GM18526 (cell line): ENCODE data around the gene ANKAR.

Experiments
- POLR2A ChIP-seq: IDR thresholded peaks from 3 replicates; pipeline ENCODE4 v1.6.1; 2011; ENCODE audit not compliant: insufficient read length; ENCODE audit errors: extremely low read depth

Gene ANKAR

DNA sequence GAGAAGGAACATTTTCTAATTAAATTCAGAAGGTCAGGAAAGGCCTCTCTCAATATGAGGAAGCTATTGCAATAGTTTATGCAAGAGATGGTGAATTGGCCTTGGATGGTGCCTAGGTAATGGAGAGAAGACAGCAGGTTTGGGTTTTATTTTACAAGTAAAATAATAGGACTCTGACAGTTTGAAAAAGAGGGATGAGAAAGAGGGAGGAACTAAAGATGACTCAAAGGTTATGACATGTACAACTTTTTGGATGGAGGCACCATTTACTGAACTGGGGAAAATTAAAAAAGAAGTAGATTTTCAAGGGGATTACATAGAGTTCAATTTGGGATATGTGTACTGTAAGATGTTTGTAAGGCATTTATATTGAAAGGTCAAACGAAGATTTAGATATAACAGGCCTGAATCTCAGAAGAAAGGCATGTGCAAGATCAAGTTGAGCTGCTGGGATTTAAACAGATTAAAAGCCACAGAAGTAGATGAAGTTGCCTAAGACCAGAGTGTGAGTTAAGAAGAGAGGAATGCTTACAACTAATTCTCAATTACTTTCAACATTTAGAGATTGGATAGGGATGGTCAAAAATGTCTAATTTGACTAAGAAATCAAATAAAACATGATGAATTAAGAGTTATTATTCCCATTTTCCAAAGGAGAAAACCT, 25.5 kb upstream of the ANKAR start:
- TF ChIP-seq POLR2A = no peak

DNA sequence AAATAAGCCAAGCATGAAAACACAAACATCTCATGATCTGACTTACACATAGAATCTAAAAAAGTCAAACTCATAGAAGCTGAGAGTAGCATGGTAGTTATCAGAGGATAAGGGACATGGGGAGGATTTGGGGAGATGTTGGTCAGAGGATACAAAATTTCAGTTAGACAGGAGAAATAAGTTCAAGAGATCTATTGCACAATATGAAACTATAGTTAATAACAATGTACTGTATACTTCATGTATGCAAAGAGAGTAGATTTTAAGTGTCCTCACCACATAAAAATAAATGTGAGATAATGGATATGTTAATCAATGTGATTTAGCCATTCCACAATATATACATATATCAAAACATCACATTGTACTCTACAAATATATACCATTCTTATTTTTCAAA, 23.2 kb upstream of the ANKAR start:
- TF ChIP-seq POLR2A = no peak

DNA sequence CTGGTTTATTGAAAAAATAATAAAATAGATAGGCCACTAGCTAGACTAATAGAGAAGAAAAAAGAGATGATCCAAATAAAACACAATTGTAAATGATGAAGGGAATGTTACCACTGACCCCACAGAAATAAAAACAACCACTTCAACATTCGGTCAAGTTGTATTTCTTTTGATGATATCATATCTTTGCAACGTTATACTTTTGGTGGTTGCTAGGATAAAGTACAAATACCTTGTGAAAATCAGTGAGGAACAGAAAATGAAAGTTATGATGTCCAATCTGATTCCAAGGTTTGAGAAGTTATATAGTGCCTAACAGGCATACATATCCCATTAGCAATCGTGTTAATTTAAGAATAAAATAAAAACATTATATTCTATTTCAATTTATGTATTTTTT, 19.8 kb upstream of the ANKAR start:
- TF ChIP-seq POLR2A = no peak

DNA sequence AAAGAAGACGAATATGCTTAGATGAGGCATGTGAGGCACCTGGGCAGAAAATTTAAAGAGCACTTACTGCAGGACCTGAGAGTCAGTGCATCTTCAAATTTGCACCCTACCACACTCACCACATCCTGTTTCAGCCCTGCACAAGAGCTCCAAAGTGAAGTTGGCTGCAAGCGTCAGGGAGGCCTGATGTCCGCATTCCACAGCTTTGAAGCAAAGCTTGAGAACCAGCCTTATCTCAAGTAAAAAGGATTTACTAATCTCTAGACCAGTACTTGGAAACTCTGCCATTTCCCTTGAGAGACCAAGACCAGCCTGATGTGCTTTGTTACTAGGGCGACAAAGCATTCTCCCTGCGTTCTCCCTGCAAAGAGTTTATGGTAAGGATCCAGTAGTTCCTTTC, 16.6 kb upstream of the ANKAR start:
- TF ChIP-seq POLR2A = no peak

DNA sequence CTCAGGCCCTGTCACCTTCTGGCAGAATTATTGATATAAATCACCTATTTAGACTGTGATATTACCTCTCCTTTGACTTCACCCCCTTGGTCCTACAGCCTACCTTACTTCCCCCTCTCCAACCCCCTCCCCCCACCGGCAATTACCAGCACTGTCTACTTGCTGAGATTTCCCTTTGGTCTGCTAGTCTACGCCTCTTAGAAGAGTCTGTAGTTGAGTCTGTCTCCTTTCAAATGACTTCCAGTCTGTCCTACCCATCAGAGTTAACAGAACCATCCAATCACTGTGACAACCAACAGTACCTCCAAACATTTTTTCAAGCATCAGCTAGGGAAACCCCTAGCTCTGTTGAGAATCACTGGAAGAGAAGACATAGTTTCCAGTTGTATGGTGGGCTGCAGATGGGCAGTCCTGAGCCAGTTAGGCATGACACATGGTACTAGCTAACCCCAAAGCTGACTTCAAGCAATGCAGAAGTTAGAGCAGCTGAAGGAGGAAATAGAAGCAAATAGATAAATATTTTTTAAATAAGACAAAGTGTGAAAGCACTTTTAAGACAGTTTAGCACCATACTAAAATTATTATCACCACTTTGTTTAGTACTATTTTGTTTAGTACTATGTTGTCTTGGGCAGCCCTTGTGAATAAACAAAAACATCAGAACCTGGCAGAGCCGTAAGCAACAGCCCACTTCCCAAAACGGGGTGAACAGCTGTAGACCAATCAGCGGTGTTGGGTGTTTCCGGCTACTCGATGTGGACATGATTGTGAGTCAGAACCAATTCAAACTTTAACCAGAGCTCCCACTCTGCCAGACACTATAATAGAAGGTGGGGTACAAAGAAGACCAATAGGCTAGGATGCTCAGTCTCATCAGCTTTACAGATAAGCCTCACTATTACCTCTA, 15.9 kb upstream of the ANKAR start:
- TF ChIP-seq POLR2A = no peak

DNA sequence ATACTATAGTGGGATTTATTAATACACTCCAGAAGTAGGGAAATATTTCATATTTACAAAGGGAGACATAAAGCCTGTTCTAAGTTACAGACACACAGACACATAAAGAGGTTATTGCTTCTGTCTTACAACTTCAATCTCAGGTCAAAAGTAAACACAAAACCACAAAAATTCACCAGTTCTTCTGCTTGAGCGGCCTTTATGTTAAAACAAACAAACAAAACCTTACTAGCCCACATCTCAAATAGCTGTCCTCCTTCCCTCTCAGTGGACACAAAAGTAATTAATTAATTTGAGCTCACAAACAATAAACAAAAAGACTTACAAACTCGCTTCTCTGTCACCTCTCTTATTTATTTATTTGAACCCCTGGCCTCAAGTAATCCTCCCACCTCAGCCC, 14.7 kb upstream of the ANKAR start:
- TF ChIP-seq POLR2A = no peak

DNA sequence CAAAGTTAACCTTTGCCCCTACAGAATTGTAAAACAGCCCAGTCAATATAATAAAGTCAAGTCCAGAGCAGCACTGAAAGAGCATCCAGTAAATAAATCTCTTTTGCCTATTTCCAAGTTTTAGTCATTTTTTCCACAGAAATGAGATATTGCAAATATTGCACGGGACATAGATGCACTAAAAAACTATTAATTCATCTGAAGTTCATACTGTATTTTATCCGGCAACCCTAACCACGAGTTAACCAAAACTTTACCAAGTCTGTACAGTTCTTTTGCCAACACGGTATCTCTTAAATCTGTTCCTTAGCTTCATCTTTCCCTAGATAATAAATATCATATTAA, 13.7 kb upstream of the ANKAR start:
- TF ChIP-seq POLR2A = no peak

DNA sequence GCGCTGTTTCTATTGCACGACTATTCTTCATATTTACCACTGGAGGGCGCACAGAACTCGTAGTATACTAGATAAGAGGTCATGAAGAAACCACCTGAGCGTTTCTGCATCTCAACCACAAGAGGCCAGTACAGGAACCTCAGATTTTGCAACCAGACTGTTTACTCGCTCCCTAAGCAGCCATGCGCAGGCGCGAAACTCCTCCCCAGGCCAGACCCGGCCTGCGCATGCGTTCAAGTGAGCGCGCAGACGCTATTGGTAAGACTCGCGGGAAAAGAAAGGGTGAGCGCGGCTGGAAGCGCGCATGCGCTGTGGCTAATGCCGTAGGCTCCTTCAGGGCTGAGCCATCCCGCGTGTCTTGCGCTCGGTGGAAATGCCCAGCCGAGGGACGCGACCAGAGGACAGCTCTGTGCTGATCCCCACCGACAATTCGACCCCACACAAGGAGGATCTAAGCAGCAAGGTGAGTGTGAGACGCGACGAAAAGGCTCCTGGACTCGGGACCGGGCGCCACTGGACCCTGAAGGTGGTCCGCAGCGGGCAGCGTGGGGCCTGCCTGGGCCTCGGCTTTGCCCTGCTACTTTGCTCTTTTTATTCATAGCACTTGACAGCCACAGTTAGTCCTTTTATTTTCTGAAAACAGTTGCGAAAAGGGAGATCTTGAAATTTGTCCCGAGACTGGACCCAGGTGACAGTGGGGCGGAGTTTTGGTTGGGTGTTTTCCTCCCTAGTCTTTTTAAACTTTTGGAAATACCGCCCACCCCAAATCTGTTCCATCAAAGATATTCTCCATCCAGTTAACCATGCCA, 13.1 kb upstream of the ANKAR start, which contains the start of gene ASNSD1:
ASNSD1 (plus strand) TSS at position 312 of the 809 bp plus-strand sequence. CDS start 4,674 bp downstream, outside the sequence.
- TF ChIP-seq POLR2A = peak; percentile 97

DNA sequence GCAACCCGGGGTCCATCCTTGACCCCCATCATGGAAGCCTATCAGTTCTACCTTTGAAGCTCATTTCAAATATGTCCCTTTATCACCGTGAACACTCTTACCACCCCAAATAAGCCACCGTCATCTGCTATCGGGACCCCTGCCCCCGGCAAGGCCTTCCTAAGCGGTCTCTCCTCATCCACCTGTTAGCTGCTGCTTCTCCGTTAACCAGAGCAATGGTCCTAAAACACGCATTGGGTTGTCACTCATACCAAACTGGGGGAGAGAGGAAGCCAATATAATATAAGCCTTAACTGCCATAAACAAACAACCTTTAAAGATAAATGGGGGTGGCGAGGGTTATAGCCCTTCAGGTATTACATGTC, 12.5 kb upstream of the ANKAR start:
- no peak for TF ChIP-seq POLR2A

DNA sequence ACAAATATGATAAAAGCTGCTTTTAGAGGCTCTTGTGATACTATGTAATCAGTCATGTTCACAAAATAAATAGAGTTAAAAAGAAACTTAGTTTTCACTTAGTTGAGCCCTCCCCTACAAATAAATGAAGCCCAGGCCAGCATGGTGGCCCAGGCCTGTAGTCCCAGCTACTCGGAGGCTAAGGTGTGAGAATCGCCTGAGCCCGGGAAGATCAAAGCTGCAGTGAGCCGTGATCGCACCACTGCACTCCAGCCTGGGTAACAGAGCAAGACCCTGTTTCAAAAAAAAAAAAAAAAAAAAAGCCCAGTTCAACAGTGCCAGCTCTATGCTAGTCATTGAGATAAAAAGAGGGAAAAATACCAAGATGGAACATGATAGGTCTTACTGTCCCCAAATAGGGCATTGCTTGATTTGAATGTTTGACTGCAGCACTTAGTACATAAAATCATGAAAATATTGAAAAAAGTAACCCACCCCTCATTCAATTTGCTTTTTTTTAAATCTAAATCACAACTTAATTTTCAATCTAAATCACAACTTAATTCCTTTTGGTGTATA, 11.7 kb upstream of the ANKAR start:
- TF ChIP-seq POLR2A = no peak

DNA sequence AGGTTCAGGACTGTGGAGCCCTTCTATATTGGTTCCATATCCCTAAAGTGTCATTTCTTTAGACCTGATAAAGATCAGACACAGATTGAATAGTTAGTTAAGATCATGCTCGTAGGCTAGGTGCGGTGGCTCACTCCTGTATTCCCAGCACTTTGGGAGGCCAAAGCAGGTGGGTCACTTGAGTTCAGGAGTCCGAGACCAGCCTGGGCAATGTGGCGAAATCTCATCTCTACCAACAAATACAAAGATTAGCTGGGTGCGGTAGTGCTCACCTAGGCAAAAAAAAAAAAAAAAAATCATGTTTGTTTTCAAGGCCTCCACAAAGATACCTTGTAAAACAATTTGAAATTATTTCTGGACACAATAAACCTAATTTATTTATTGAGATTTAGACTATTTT, 4.6 kb upstream of the ANKAR start:
- no peak for TF ChIP-seq POLR2A

DNA sequence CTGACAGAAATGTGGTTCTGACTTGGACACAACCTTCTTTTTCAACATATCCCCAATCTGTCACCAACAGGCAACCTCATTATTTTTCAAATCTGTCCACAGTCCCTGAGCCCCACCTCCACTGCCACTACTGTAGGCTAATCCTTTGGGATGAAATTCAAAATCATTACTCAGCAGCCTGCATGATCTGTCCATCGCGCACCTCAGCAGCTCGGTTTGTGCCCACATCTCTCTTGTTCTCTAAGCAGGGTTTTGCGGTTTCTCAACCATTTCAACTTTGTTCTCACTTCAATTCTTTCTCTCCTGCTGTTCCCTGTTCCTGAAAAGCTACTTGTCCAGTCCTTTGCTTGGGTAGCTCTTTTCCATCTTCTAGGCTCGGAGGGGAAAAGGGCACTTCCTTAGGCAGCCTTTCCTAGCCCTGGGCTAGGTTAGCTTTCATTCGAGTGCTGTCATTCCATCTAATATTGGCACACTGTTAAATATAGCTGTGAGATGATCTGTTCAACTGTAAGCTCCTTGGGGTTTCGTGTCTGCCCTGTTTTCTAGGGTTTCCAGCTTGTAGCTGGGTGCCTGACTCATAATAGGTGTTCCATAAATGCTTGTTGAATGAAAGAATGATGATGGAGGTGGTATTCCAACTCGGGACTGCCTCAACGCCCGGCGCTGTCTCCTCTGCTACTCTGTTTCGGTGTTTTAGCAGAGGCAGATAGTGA, 653 bp upstream of the ANKAR start:
- TF ChIP-seq POLR2A = no peak

DNA sequence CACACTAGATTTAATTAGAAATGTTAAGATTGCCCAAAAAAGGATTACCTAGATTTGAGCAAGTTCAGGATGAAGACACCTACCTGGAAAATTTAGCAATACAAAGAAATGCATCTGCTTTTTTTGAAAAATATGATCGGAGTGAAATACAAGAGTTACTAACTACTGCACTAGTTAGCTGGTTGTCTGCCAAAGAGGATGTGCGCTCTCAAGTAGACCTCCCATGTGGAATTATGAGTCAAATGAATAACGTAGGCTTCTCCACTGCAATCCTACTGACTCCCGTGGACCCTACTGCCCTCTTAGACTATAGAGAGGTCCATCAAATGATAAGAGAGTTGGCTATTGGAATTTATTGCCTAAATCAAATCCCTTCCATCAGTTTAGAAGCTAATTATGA, 2.0 kb downstream of the ANKAR start:
- TF ChIP-seq POLR2A = no peak

DNA sequence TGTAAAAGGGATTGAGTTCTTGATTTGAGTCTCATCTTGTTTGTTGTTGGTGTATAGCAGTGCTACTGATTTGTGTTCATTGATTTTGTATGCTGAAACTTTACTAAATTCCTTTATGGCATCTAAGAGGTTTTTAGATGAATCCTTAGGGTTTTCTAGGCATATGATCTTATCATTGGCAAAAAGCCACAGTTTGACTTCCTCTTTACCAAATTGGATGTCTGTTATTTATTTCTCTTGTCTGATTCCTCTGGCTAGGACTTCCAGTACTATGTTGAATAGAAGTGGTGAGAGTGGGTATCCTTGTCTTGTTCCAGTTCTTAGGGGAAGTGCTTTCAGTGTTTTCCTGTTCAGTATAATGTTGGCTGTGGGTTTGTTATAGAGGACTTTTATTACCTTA, 4.8 kb downstream of the ANKAR start:
- TF ChIP-seq POLR2A = no peak

DNA sequence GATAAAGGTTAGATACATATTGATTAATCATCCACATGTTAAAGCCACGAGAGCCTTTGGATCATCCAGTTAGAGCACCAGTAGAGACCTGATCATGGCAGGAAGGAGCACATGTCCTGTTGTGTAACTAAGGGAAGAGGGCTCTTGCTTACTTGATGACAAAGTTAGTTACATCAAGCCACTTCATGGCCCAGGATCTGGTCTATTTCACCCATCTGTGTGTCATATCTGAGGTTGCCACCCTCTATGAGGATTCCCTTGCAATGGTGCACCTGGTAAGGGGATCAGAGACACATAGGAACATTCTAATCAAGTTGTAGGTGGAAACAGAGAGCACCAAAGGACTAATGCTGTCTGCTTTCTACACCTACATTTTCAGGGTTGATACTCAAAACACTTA, 6.7 kb downstream of the ANKAR start:
- no peak for TF ChIP-seq POLR2A

DNA sequence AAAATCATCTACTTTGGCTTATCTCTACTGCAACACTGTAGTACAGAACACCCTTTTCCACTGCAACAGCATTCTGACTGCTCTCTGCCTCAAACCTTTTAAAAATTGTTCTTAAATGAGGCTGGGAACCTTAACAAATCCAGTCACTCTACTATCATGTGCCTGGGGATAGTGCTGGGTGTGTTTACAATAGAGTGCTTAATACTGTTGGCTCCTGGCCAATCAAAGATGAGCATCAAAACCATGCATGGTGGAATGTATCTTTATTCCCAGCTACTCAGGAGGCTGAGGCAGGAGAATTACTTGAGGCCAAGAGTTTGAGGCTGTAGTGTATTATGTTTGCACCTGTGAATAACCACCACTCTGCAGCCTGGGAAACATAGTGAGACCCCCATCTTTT, 7.4 kb downstream of the ANKAR start:
- no peak for TF ChIP-seq POLR2A

DNA sequence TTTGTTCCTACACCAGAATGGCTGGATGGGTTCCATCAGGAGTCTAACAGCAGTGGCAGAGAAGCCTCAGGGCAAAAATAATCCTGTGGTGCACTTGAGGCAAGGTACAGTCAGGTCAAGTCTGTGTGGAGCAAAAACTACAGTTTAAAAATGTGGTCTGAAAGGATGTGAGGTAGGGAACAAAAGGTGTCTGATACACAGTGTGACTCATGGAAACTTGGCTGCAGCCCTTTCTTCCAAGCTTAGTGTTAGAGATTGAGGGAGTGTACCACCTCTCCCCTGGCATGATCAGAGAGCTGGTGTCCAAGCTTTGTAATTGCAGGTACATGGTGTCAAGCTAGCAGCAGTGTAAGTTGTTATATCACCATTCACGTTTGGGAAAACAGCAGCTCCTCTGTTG, 8.9 kb downstream of the ANKAR start:
- no peak for TF ChIP-seq POLR2A
